ENCODE data around the gene RIN1. TPM values are rescaled to one million over a fixed set of nuclear protein-coding genes. Genes with fewer than 3 reads are reported as not detected.
A peak's percentile ranks its signal among the peaks of the same experiment; 100 is the strongest.

RIN1 gene
- total RNA-seq, 1 donor from 2014 or later, result 6.4 TPM

DNA sequence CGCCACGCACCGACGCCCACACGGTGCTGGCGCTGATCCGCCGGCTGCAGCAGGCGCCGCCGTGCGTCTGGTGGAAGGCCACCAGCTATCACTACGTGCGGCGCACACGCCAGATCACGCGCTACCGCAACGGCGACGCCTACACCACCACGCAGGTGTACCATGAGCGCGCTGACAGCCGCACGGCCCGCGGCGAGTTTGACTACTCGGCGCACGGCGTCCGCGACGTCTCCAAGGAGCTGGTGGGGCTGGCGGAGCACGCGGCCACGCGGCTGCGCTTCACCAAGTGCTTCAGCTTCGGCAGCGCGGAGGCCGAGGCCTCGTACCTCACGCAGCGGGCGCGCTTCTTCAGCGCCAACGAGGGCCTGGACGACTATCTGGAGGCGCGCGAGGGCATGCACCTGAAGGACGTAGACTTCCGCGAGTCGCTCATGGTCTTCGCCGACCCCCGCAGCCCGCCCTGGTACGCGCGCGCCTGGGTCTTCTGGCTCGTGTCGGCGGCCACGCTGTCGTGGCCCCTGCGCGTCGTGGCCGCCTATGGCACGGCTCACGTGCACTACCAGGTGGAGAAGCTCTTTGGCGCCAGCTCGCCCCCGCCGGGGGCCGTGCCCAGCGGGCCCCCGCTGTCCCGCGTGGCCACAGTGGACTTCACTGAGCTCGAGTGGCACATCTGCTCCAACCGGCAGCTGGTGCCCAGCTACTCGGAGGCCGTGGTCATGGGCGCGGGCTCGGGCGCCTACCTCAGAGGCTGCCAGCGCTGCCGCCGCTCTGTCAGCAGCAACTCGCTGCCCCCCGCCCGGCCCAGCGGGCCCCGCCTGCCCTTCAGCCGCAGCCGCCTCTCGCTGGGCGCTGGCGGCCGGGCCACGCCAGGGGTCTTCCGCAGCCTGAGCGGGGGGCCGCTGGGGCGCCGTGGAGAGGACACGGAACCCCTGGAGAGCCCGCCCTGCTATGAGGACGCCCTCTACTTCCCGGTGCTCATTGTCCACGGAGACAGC, 41.3 kb downstream of the RIN1 start:
- DNase-seq (ENCODE audit: low read depth, low spot score), result no peak

DNA sequence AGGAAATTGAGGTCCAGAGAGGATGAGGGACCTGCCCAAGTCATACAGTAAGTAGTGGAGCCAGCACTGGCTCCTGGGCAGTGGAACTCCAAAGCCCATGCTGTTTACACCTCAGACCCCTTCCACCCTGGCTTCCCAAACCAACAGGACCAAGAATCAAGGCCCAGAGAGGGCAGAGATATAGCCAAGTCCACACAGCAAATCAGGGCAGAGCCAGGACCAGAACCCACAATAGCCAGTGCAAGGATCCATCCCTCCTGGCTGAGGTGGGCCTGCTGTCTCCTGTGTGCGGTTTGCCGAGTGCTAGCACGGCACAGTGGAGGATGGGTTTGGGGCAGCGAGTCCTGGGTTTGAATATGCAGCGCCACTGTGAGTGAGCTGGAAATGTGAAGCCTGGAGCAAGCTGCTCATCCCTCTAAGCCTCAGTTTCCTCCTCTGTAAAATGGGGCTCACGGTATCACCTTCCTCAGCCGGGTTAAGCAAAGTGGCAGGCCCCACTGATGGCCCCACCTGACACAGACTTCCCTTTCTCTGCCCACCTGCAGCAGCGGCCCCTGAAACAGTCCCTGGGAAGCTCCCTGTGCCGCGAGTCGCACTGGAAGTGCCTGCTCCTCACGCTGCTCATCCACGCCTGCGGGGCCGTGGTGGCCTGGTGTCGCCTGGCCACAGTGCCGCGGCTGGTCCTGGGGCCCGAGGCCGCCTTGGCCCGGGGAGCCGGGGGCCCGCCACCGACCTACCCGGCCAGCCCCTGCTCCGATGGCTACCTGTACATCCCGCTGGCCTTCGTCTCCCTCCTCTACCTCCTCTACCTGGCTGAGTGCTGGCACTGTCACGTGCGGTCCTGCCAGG, 42.2 kb downstream of the RIN1 start:
- no peak for DNase-seq (ENCODE audit: low read depth, low spot score)

DNA sequence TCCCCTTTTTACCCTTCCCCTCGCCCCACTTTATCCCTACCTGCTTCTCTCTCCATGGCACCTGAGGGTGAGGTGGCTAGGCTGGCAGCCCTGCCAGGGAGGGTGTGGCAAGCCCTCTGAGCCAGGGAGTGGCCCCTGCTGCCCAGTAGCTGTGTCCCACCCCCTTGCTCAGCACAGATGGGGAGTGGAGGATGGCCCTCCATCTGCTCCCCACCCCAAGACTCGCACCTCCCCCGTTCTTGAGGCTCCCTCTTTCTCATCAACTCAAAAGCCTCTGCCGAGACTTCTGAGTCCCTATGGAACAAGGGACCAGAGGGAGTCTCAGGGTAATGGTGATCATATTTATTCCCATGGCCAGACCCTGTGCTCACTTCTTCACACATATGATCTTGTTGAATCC, 42.9 kb downstream of the RIN1 start:
- no peak for DNase-seq (ENCODE audit: low read depth, low spot score)

DNA sequence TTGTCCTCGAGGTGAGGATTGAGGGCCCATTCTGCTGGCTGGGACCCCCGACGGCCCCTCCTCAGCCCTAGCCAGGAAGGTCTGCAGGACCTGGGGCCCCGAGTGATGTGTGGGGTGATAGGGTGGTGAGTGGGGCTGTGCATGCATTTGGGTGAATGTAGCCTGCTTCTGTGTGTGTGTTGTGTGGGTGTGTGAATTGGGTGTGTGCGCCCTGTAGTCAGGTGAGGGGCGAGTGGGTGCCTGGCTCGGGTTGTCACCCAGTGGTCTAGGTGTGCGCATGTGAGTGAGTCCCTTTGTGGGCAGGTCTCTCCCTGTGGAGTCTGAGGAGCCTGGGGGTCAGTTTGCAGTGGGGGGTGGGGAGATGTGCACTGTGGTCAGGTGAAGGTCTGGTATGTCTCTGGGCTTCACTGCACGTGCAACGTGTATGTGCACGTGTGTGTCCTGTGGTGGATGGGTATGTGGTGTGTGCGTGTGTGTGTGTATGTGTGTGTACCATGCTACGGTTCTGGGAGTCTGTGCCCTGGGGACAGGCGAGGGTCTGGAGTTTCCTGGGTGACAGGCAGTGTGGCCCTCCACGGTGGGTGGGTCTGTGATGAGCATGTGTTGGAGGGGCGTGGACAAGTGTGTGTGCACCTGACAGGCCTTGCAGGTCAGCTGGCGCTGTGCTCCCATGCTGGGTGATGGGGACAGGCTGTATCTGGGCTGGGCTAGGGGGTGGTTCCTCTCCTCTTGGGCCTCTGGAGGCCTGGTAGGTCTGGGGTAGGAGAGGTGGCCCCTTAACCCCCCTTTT, 43.5 kb downstream of the RIN1 start:
- DNase-seq (ENCODE audit: low read depth, low spot score), result no peak

DNA sequence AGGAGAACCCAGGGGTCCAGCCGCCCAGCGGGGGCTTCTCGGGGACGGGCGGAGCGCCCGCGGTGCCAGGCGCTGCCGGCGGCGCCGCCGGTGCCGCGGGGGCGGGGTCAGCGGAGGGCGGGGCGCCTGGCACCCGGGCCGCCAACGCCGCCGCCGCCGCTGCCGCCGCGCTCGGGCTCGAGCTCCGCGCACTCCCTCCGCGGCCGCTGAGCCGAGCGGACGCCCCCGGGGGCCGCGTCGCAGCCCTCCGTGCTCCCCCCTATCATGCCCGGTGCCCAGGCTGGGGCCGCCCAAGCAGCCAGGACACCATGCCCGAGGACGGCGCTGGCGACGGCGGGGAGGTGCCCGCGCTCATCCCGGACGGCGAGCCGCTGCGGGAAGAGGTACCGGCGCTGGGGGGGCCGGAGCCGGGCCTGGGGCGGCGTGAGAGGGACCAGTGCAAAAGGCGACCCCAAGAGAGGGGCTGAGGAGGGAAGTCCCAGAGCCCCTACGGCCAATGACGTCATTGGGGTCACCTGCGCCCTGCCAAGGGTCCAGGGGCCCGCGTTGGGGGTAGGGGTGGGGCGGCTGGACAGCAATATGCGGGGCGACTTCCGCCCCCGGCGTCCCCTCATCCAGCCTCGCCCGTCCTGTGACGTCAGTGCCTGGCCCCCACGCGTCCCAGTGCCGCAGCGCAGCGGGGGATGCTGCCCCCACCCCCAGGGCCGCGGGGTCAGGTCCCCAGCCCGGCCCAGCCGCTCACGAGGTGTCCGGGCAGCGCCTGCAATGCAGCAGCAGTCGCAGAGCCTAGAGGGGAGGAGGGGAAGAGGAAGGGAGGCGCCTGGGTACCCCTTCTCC, 44.3 kb downstream of the RIN1 start, which contains the start of gene TMEM151A:
Gene TMEM151A (plus strand): TSS at position 189 of the 837 bp plus-strand sequence. CDS start 120 bp downstream, at position 309.
- no peak for DNase-seq (ENCODE audit: low read depth, low spot score)

DNA sequence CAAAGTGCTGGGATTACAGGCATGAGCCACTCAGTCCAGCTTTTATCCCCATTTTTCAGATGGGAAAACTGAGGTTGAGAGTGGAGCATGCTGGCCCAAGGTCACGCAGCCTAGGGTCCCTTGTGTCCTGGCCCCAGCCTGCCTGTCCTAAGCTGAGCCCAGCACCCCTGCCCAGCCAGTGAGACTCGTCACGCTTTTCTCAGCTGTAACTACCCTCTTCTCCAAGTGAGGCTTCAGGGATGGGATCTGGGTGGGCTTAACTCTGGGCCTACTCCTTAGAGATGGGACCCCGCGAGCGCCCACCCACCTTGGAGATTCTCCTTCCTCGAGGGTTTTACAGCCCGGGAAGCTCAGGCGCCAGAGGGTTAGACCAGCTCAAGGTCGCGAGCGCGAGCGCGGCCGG, 44.9 kb downstream of the RIN1 start:
- no peak for DNase-seq (ENCODE audit: low read depth, low spot score)

DNA sequence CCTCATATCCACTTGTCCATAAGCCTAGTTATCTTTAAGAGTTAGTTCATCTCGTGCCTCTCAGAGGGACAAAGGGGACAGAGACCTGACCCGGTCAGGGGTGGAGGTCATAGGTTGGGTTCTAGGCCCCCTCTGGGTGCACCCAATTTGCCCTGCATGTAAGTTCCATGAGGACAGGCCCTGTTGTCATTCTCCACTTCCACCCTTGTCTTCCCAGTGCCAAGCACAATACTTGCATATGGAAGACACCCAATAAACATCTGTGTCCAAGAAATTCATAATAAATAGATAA, 46.0 kb downstream of the RIN1 start:
- no peak for DNase-seq (ENCODE audit: low read depth, low spot score)

DNA sequence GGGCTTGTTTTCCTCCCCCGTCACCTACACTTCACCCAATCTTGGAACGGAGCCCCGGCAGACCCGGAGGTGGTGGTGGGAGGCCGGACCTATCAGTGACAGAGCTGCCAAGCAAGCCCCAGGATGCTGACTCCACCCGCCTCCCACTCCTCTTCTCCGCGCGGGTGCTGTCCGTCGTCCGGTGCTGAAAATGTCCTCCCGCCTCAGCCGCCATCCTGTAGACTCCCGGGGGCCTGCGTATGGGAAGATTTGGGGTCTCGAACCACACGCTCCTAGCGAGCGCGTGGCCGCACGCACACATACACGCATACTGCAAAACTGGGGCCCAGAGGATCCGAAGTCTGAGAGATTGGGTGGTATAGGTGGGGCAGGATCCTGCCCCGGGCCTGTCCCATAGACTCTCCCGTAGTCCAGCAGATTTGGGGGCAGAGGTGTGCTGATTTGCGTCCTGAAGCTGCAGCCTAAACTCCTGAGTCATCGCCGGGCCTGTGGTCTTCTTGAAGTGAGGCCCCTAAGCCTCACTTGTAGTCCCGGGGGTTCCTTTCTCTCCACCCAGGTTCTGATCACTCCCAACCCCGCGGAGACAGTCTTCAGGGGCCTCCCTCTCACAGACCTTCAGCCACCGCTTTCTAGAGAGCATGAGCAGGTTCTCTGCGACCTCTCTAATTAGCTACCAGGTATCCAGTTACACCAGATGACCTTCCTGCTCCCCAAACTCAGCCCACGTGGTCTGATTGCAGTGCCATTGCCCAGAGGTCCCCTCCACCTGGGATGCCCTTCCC, 46.5 kb downstream of the RIN1 start:
- DNase-seq (ENCODE audit: low read depth, low spot score), result peak; percentile 30

DNA sequence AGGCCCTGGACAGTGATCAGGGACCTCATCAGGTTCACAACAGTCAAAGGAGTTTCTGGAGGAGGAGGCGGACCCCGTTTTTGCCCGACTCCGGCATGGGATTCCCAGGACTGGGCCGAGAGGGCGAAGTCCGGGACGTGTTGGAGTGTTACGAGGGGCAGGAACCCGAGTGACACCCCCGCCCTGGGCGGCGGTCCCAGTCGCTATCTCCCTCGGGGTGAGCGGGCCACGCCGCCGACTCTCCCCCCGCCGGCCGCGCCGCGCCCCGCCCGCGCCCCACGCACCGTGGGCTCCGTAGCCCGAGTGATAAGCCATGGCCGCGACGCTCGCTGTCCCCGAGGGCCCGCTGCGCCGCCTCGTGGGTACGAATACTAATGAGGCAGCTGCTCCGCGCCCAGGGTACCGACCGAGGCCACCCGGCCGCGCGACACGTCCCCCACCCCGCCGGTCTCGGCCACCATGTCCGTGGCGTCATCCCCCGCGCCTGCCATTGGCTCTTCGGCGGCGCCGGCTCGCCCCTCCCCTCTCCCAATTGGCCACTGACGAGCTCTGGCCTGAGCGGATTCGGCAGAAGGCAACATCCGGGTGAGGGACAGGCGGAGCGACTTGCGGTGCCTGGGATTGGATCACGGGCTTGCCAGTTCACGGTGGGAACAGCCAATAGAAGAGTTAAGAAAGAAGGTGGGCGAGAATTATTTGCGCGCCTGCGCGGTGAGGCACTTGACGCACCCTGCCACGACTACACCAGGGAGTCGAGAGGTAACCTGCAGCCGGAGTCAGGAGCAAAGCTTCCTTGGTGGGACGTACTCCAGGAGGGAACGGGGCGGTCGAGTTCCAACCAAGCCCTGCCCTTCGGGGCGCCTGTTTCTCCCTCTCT, 47.3 kb downstream of the RIN1 start, which contains the start of gene YIF1A:
Gene YIF1A (minus strand): TSS at position 473 of the 877 bp plus-strand sequence. CDS start 158 bp downstream, at position 315.
- DNase-seq (ENCODE audit: low read depth, low spot score), result peak; percentile 99

DNA sequence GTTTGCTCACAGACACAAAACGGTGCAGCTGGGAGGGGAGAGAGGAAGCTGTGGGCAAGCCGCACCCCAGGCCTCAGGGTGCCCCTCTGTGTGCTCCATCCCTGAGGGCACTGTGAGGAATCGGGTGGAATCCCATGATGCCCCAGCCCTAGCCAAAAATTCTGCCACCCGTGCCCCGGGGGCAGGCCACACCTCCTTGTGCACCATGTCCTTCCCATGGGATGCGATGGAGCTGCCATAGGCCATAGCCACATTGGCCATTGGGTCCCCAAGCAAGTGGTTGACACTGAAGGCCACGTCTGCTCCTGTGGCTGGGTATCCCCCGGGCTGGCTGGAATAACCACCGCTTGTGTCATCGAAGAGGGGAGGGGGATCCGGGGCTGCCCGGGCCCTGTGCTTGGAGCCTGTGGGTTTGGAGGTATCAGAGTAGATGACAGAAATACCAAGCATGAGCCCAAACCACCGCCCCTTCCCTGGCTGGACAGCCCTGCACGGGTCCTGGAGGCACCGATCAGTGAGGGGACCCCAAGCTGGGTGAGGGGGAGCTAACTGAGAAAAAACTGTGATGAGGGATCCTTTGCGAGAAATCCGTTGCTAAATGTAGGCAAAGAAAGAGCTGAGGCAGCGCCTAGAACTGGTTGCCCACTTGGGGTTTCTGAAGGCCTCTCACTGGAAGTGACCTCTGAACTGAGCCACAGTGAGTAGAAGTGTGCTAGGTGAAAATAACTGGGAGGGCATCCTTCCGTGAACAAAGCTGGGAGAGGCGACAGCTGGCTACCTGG, 48.2 kb downstream of the RIN1 start:
- DNase-seq (ENCODE audit: low read depth, low spot score), result no peak

DNA sequence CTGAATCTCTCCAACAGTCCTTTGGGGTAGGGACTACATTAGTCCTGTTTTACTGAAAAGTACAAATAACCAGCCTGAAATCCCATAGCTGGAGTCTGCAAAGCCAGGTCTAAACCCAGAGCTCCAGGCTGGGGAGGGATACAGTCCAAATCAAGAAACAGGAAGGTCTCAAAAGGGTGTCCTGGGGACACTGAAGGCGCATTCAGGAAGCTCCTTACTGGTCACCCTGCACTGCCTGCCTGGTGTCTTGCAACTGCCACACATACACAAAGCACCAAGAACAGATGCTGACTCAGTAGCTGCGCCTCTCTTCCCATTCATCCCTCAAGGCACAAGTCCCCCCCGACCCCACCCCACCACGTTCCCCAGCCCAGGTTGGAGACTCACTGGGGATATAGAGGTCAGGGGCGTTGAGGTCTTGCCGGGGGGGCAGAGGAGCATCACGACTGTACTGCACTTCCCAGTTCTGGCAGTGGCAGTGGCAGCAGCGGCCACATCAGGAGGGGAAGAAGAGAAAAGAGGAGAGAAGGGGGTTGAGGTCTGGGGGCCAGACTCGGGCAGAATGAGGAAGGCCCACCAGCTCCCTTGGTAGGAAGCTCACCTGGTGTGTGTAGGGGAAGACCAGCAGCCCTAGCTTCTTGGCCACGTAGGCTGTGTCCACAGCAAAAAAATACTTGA, 48.9 kb downstream of the RIN1 start:
- no peak for DNase-seq (ENCODE audit: low read depth, low spot score)

DNA sequence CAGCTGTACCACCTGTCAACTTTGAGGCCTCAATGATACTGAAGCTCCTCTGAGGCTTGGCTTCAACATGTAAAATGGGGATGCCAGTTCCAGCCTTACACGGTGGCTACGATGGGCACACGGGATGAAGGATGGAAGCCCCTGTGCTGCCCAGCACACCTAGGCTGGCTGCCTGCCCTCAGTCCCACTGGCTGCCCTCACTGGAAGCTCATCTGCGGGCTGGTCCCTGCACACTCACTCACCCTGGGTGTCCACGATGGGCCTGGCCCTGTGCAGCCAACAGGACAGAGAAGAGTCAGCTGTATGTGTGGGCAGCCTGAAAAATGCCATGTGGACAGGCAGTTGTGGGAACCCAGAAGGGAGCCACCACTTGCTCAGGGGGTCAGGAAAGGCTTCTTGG, 49.5 kb downstream of the RIN1 start:
- DNase-seq (ENCODE audit: low read depth, low spot score), result no peak

DNA sequence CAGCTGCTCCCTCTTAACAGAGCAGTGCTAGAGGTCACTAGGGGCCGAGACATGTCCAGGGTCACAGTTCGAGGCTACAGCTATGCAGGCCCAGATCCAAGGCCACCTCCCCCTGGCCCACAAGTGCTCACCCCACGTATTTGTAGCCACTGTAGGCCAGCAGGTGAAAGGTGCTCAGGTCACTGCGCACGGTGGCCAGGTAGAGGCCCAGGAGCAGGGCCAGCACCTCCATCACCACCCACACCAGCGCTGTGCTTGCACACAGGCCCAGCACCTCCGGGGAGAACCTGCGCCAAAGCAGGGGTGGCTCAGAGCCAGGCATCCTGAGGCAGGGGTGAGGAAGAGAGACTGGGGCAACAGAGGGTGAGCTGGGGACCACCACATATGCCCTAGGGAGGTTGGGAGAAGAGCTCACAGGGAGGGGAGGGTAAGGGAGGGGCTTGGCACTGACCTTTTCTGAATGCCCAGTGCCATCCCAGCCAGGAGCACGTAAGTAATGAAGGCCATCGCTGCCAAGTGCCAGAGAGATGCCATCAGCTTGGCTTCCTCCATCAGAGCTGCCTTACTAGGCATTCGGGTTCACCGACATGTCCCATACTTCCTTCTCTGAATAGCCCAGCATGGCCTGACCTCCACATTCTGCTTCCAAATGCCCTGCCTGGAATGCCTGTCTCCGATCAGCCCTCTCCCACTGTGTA, 50.8 kb downstream of the RIN1 start:
- DNase-seq (ENCODE audit: low read depth, low spot score), result no peak

DNA sequence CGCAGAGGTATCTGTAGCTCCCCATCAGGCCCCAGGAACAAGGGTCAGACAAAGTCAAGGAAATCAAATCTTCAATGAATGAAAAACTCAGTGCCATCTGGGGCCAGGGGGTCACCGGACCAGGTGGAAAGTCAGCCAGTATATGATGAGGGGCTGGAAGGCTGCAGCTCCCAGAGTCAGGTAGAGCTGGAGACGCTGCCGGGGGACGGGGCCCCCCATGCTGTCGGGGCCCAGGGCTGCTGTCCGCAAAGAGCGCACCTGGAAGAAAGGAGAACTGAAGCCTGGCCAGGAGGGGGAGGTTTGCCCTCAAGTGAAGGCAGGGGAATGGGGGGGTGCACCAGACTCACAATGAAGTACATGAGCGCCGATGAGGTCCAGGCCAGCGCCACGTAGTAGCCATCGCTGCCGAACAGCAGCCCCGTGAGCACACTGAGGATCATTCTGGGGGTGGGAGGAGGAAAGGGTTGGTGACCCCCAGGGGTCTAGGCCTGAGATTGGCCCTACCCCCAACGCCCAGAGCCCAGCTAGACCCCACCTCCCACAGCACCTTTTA, 51.6 kb downstream of the RIN1 start:
- no peak for DNase-seq (ENCODE audit: low read depth, low spot score)

DNA sequence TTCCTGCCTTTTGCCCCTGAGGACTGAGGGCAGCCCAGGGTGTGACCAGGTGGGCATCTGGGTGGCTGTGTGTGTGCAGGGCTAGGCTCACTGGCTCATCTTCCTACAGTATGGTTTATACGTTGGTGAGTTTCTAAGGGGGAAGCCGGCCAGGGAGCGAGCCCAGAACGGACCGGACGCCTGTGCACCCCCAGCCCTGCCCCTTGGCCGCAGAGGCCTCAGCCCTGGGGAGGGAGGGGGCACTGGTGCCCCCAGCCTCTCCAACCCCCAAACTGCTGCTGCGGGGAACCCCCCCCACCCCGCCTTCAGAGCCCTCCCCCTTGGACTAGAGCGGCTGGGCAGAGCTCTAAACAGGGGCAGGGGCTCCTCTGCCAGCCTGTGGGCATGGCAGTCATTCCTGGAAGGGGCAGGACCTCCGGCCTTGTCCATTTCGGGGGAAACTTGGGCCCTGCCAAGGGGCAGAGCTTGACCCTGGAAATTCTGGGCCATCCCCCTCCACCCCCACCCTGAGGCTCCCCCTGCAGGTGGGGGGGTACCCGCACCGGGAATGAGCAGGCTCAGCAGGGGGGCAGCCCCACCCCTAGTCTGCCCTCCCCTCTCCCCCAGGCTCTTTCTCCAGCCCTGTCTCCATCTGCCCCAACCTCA, 52.7 kb downstream of the RIN1 start:
- DNase-seq (ENCODE audit: low read depth, low spot score), result no peak

Data from pulmonary artery endothelial cell (primary cell).